Measurements from ENCODE around the gene CHAF1B. TPM values are rescaled to one million over a fixed set of nuclear protein-coding genes. Genes with fewer than 3 reads are reported as not detected.

CHAF1B gene
- total RNA-seq, 1 donor from 2014 or later: 0.67 TPM

GRCh38 chr21:36430841-36431240, 45.6 kb downstream of the CHAF1B start:
- H3K27me3 ChIP-seq: no peaks in the 10 kb centered on the region
- no peak for DNase-seq
- peak overlapping the region; percentile 22 for H3K4me3 ChIP-seq
- H3K27ac ChIP-seq: peak overlapping the region; percentile 47
- no peak for TF ChIP-seq CTCF (IDR thresholded peaks at IDR 0.05)
- ATAC-seq: no peak
- no peaks in the 10 kb centered on the region for H3K36me3 ChIP-seq
- intact Hi-C loops (cut with DNase I): no loop called here
- no peaks in the 10 kb centered on the region for H3K9me3 ChIP-seq
- peaks cover 25% of the 10 kb centered on the region for H3K4me1 ChIP-seq

GRCh38 chr21:36431252-36431651, 46.1 kb downstream of the CHAF1B start:
- DNase-seq: no peak
- Histone ChIP-seq H3K9me3 (no peaks in the 10 kb centered on the region), H3K36me3 (no peaks in the 10 kb centered on the region), H3K4me3 (no peak overlapping the region), H3K27ac (no peak overlapping the region), H3K4me1 (peaks cover 25% of the 10 kb centered on the region), H3K27me3 (no peaks in the 10 kb centered on the region)
- TF ChIP-seq CTCF (IDR thresholded peaks at IDR 0.05): no peak
- ATAC-seq: no peak
- intact Hi-C loops (cut with DNase I): no loop called here

GRCh38 chr21:36433059-36433709, 48.0 kb downstream of the CHAF1B start:
- Histone ChIP-seq H3K4me1 (peaks cover 25% of the 10 kb centered on the region), H3K36me3 (no peaks in the 10 kb centered on the region), H3K27ac (no peak overlapping the region), H3K4me3 (no peak overlapping the region), H3K9me3 (no peaks in the 10 kb centered on the region), H3K27me3 (no peaks in the 10 kb centered on the region)
- intact Hi-C loops (cut with DNase I): no loop called here
- DNase-seq (no peak), ATAC-seq (no peak)
- TF ChIP-seq CTCF (IDR thresholded peaks at IDR 0.05): no peak

GRCh38 chr21:36434144-36434543, 49.0 kb downstream of the CHAF1B start:
- intact Hi-C loops (cut with DNase I): no loop called here
- no peak for ATAC-seq
- no peak for DNase-seq

GRCh38 chr21:36436829-36437744, 51.9 kb downstream of the CHAF1B start:
- H3K4me3 ChIP-seq: no peak overlapping the region
- peak; percentile 75 for ATAC-seq
- DNase-seq: no peak
- H3K27me3 ChIP-seq: no peaks in the 10 kb centered on the region
- peaks cover under 1% of the 10 kb centered on the region for H3K4me1 ChIP-seq
- H3K36me3 ChIP-seq: no peaks in the 10 kb centered on the region
- H3K27ac ChIP-seq: no peak overlapping the region
- TF ChIP-seq CTCF (IDR thresholded peaks at IDR 0.05): no peak
- H3K9me3 ChIP-seq: no peaks in the 10 kb centered on the region
- intact Hi-C loops (cut with DNase I): no loop called here

More at GRCh38 chr21:36434144-36434543, 49.0 kb downstream of the CHAF1B start:
- H3K27ac ChIP-seq: no peak overlapping the region
- H3K4me3 ChIP-seq: no peak overlapping the region
- peaks cover 21% of the 10 kb centered on the region for H3K4me1 ChIP-seq
- no peaks in the 10 kb centered on the region for H3K27me3 ChIP-seq
- H3K36me3 ChIP-seq: no peaks in the 10 kb centered on the region
- H3K9me3 ChIP-seq: no peaks in the 10 kb centered on the region
- TF ChIP-seq CTCF (IDR thresholded peaks at IDR 0.05): no peak

Data from upper lobe of right lung (tissue), 1 donor.